Osteocyte (in vitro differentiated cells): ENCODE measurements around the gene TNIP2. TPM values are rescaled to one million over a fixed set of nuclear protein-coding genes. Genes with fewer than 3 reads are reported as not detected.

Source experiments
- DNase-seq: peaks from one replicate; pipeline ENCODE4 v3.0.0; 2021; ENCODE audit warnings: mixed read lengths; ENCODE audit not compliant: unreplicated experiment; ENCODE audit errors: extremely low spot score
- H3K27ac Mint-ChIP-seq: one replicate; pipeline ENCODE4 v1.8.0; 2021; ENCODE audit warnings: mild to moderate bottlenecking, mixed read lengths; ENCODE audit not compliant: unreplicated experiment
- H3K27me3 Mint-ChIP-seq: one replicate; pipeline ENCODE4 v1.8.0; 2021; ENCODE audit warnings: mixed read lengths; ENCODE audit not compliant: unreplicated experiment
- H3K36me3 Mint-ChIP-seq: one replicate; pipeline ENCODE4 v1.8.0; 2021; ENCODE audit warnings: mixed read lengths; ENCODE audit not compliant: unreplicated experiment
- H3K4me1 Mint-ChIP-seq: one replicate; pipeline ENCODE4 v1.8.0; 2021; ENCODE audit warnings: mixed read lengths; ENCODE audit not compliant: unreplicated experiment
- H3K4me3 Mint-ChIP-seq: one replicate; pipeline ENCODE4 v1.8.0; 2021; ENCODE audit warnings: mild to moderate bottlenecking, moderate library complexity, mixed read lengths; ENCODE audit not compliant: unreplicated experiment
- H3K9me3 Mint-ChIP-seq: one replicate; pipeline ENCODE4 v1.8.0; 2021; ENCODE audit warnings: mixed read lengths; ENCODE audit not compliant: unreplicated experiment
- total RNA-seq: library from RNA; stranded (reverse); gene quantifications from 2 replicates; pipeline ENCODE4 v1.2.1, GENCODE V29; 2021
- TF ChIP-seq, protein P1 (sequence below): fragments of 200-600 bp; sonication (generic); IDR thresholded peaks from 2 replicates; pipeline ENCODE4 v1.5.0; 2021; ENCODE audit warnings: antibody characterized with exemption, mild to moderate bottlenecking, moderate library complexity

TNIP2 gene
- total RNA-seq, 1 donor from 2014 or later, result 34.0 TPM

- TF ChIP-seq, protein P1, sequence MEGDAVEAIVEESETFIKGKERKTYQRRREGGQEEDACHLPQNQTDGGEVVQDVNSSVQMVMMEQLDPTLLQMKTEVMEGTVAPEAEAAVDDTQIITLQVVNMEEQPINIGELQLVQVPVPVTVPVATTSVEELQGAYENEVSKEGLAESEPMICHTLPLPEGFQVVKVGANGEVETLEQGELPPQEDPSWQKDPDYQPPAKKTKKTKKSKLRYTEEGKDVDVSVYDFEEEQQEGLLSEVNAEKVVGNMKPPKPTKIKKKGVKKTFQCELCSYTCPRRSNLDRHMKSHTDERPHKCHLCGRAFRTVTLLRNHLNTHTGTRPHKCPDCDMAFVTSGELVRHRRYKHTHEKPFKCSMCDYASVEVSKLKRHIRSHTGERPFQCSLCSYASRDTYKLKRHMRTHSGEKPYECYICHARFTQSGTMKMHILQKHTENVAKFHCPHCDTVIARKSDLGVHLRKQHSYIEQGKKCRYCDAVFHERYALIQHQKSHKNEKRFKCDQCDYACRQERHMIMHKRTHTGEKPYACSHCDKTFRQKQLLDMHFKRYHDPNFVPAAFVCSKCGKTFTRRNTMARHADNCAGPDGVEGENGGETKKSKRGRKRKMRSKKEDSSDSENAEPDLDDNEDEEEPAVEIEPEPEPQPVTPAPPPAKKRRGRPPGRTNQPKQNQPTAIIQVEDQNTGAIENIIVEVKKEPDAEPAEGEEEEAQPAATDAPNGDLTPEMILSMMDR, result no peak
- peaks cover 15% of the 10 kb centered on the region for H3K4me1 Mint-ChIP-seq
- H3K27ac Mint-ChIP-seq, result no peak overlapping the region
- no peak overlapping the region for H3K4me3 Mint-ChIP-seq
- no peaks in the 10 kb centered on the region for H3K9me3 Mint-ChIP-seq
- DNase-seq, result no peak
- H3K36me3 Mint-ChIP-seq, result peaks cover 55% of the 10 kb centered on the region
- no peaks in the 10 kb centered on the region for H3K27me3 Mint-ChIP-seq
Measured at GRCh38 chr4:2691952-2692435, 64.1 kb downstream of the TNIP2 start.

Other genes starting within 250 kb of the TNIP2 start
- 35.3 and 36.5 TPM in 2 replicates for gene FAM193A, start 219.7 kb downstream of the TNIP2 start, total RNA-seq
- gene SH3BP2, start 36.7 kb upstream of the TNIP2 start, total RNA-seq, result 105 and 110 TPM in 2 replicates
- gene ADD1, start 87.5 kb upstream of the TNIP2 start, total RNA-seq, result 273 and 274 TPM in 2 replicates
- 29.3 and 29.6 TPM in 2 replicates for gene NOP14, start 207.1 kb upstream of the TNIP2 start, total RNA-seq
- gene GRK4, start 207.2 kb upstream of the TNIP2 start, total RNA-seq, result 10.5 and 11.7 TPM in 2 replicates